LNCAP (cell line): ENCODE results near the gene BMP8A.

Experiments
- TF ChIP-seq, protein P1 (sequence below): fragments of 450-650 bp; IDR thresholded peaks from 2 replicates; pipeline ENCODE4 v1.5.1; 2017; ENCODE audit warnings: mild to moderate bottlenecking

BMP8A gene

DNA sequence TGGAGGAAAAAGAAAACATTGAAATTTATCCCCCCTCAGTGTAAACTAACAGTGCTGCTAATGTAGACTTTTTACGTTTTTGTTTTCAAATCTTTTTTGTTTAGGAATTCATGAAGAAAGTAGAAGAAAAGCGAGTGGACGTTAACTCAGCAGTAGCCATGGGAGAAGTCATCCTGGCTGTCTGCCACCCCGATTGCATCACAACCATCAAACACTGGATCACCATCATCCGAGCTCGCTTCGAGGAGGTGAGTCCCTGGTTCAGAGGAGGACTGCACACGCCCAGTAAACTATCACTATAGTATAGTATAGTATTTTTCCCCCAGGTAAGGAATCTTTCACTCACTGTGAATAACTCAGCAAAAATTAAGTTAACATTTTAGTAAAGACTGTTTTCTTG lies 37.8 kb upstream of the BMP8A start:
- TF ChIP-seq, protein P1, sequence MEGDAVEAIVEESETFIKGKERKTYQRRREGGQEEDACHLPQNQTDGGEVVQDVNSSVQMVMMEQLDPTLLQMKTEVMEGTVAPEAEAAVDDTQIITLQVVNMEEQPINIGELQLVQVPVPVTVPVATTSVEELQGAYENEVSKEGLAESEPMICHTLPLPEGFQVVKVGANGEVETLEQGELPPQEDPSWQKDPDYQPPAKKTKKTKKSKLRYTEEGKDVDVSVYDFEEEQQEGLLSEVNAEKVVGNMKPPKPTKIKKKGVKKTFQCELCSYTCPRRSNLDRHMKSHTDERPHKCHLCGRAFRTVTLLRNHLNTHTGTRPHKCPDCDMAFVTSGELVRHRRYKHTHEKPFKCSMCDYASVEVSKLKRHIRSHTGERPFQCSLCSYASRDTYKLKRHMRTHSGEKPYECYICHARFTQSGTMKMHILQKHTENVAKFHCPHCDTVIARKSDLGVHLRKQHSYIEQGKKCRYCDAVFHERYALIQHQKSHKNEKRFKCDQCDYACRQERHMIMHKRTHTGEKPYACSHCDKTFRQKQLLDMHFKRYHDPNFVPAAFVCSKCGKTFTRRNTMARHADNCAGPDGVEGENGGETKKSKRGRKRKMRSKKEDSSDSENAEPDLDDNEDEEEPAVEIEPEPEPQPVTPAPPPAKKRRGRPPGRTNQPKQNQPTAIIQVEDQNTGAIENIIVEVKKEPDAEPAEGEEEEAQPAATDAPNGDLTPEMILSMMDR: no peak

DNA sequence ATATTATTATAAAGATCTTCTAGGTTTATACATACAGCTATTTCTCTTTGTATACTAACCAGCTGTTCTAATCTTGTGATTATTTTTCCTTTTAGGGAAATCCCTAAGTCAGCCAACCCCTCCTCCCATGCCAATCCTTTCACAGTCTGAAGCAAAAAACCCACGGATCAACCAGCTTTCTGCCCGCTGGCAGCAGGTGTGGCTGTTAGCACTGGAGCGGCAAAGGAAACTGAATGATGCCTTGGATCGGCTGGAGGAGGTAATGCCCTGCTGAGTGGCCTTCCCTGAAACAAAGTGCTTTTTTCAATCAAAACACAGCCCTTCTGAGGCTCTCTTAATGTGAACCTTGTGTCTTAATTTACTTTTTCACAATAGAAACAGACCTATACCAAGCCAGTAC lies 32.4 kb upstream of the BMP8A start:
- TF ChIP-seq, protein P1: no peak

- TF ChIP-seq, protein P1: no peak
These were observed 29.4 kb upstream of the BMP8A start for GRCh38 chr1:39462074-39462473.

GRCh38 chr1:39466413-39467107 lies 24.9 kb upstream of the BMP8A start:
- TF ChIP-seq, protein P1: no peak

DNA sequence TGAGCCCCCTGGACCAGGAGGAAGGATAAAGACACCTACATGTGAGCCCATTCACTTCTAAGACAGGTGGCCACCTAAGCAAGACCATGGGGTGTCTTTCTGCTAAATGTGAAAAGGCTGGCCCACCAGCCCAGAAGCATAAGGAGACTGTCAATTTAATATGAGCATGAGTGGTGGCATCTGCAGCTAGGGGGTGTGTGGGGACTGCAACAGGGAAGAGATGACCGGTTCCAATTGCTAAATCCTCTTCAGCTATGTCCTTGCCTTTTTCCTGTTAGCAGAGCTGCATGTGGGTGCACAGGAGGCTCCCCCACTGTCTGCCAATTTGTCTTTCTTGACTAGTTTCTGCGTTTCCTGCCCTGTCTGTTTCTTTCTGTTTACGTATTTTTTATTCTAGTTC lies 22.3 kb upstream of the BMP8A start:
- TF ChIP-seq, protein P1: no peak

GRCh38 chr1:39470040-39470439 lies 21.4 kb upstream of the BMP8A start:
- TF ChIP-seq, protein P1: no peak

- TF ChIP-seq, protein P1: no peak
These were observed 18.6 kb upstream of the BMP8A start for GRCh38 chr1:39472826-39473225.

GRCh38 chr1:39473324-39473723 lies 18.1 kb upstream of the BMP8A start:
- TF ChIP-seq, protein P1: no peak
